H9 (cell line): Measurements from ENCODE around the gene C1QTNF9. TPM values are rescaled to one million over a fixed set of nuclear protein-coding genes. Genes with fewer than 3 reads are reported as not detected.

Source experiments
- DNase-seq: peaks from one replicate; pipeline ENCODE4 v3.0.0-alpha.2; 2017
- H2AFZ ChIP-seq: one replicate; pipeline ENCODE4 v1.6.1; 2013; ENCODE audit warnings: mild to moderate bottlenecking, low read length, control low read depth, moderate library complexity
- H2AK5ac ChIP-seq: 2 replicates; pipeline ENCODE4 v1.6.1; 2013; ENCODE audit warnings: low read length, control low read depth, mixed read lengths; ENCODE audit not compliant: insufficient read length
- H2BK120ac ChIP-seq: one replicate; pipeline ENCODE4 v1.6.1; 2013; ENCODE audit warnings: low read depth, mild to moderate bottlenecking, low read length, control low read depth, inconsistent platforms; ENCODE audit not compliant: poor library complexity, severe bottlenecking
- H2BK12ac ChIP-seq: 2 replicates; pipeline ENCODE4 v1.6.1; 2013; ENCODE audit warnings: low read length, control low read depth, mixed read lengths, low read depth; ENCODE audit not compliant: insufficient read length
- H2BK15ac ChIP-seq: 2 replicates; pipeline ENCODE4 v1.6.1; 2013; ENCODE audit warnings: low read depth, low read length, control low read depth
- H2BK20ac ChIP-seq: one replicate; pipeline ENCODE4 v1.6.1; 2013; ENCODE audit warnings: low read depth, mild to moderate bottlenecking, low read length, control low read depth, inconsistent platforms; ENCODE audit not compliant: poor library complexity, severe bottlenecking
- H2BK5ac ChIP-seq: 2 replicates; pipeline ENCODE4 v1.6.1; 2013; ENCODE audit warnings: low read length, control low read depth, mixed read lengths; ENCODE audit not compliant: insufficient read length
- H3K14ac ChIP-seq: 2 replicates; pipeline ENCODE4 v1.6.1; 2013; ENCODE audit warnings: low read length, control low read depth; ENCODE audit not compliant: insufficient read depth
- H3K18ac ChIP-seq: 2 replicates; pipeline ENCODE4 v1.6.1; 2013; ENCODE audit warnings: low read depth, mild to moderate bottlenecking, mixed read lengths, low read length, control low read depth; ENCODE audit not compliant: insufficient read length
- H3K23ac ChIP-seq: 2 replicates; pipeline ENCODE4 v1.6.1; 2013; ENCODE audit warnings: low read length, control low read depth, mixed read lengths, low read depth; ENCODE audit not compliant: insufficient read length
- H3K23me2 ChIP-seq: 2 replicates; pipeline ENCODE4 v1.6.1; 2013; ENCODE audit warnings: low read depth, mild to moderate bottlenecking, mixed read lengths, low read length, control low read depth; ENCODE audit not compliant: insufficient read length, poor library complexity, severe bottlenecking
- H3K27ac ChIP-seq: 2 replicates; pipeline ENCODE4 v1.5.1; 2013; ENCODE audit warnings: low read length, control low read depth, mixed read lengths, low read depth; ENCODE audit not compliant: insufficient read length
- H3K27me3 ChIP-seq: 2 replicates; pipeline ENCODE4 v1.6.1; 2013; ENCODE audit warnings: low read length, control low read depth, inconsistent platforms; ENCODE audit not compliant: insufficient read depth
- H3K4ac ChIP-seq: 2 replicates; pipeline ENCODE4 v1.6.1; 2013; ENCODE audit warnings: low read depth, mild to moderate bottlenecking, control low read depth, inconsistent platforms, low read length, moderate library complexity
- H3K4me1 ChIP-seq: 2 replicates; pipeline ENCODE4 v1.6.1; 2013; ENCODE audit warnings: low read length, control low read depth, inconsistent platforms; ENCODE audit not compliant: insufficient read depth
- H3K4me2 ChIP-seq: 2 replicates; pipeline ENCODE4 v1.6.1; 2013; ENCODE audit warnings: low read length, control low read depth, mixed read lengths; ENCODE audit not compliant: insufficient read length, insufficient read depth
- H3K56ac ChIP-seq: 2 replicates; pipeline ENCODE4 v1.6.1; 2013; ENCODE audit warnings: low read depth, mild to moderate bottlenecking, mixed read lengths, low read length, control low read depth; ENCODE audit not compliant: insufficient read length
- H3K79me1 ChIP-seq: 2 replicates; pipeline ENCODE4 v1.6.1; 2013; ENCODE audit warnings: low read depth, mild to moderate bottlenecking, moderate library complexity, low read length, control low read depth, inconsistent platforms; ENCODE audit not compliant: insufficient read depth, poor library complexity, severe bottlenecking
- H3K79me2 ChIP-seq: 2 replicates; pipeline ENCODE4 v1.6.1; 2013; ENCODE audit warnings: low read length, control low read depth, inconsistent platforms; ENCODE audit not compliant: insufficient read depth
- H3K9ac ChIP-seq: 2 replicates; pipeline ENCODE4 v1.6.1; 2013; ENCODE audit warnings: low read length, control low read depth, mixed read lengths; ENCODE audit not compliant: insufficient read length; ENCODE audit errors: extremely low read depth
- H3K9me3 ChIP-seq: one replicate; pipeline ENCODE4 v1.6.1; 2013; ENCODE audit warnings: low read depth, low read length, inconsistent platforms; ENCODE audit not compliant: control insufficient read depth
- H3T11ph ChIP-seq: one replicate; pipeline ENCODE4 v1.6.1; 2013; ENCODE audit warnings: mild to moderate bottlenecking, low read length, control low read depth, inconsistent platforms
- H4K20me1 ChIP-seq: one replicate; pipeline ENCODE4 v1.6.1; 2013; ENCODE audit not compliant: control insufficient read depth, insufficient read length, insufficient read depth
- H4K5ac ChIP-seq: 2 replicates; pipeline ENCODE4 v1.6.1; 2013; ENCODE audit warnings: low read depth, mild to moderate bottlenecking, mixed read lengths, low read length, control low read depth; ENCODE audit not compliant: insufficient read length
- H4K8ac ChIP-seq: replicated peaks from 2 replicates; pipeline ENCODE4 v1.6.1; 2013; ENCODE audit warnings: low read length, control low read depth, mixed read lengths, low read depth; ENCODE audit not compliant: insufficient read length
- H4K91ac ChIP-seq: 2 replicates; pipeline ENCODE4 v1.6.1; 2013; ENCODE audit warnings: low read depth, mild to moderate bottlenecking, moderate library complexity, mixed read lengths, low read length, control low read depth; ENCODE audit not compliant: insufficient read length
- H3K27ac Mint-ChIP-seq, 3 experiments: 2 replicates in 2 of 3; 3 replicates in 1 of 3; pipeline ENCODE4 v1.8.0; 2020 to 2021; ENCODE audit warnings: mixed read lengths in 3 of 3, mild to moderate bottlenecking in 1 of 3, moderate library complexity in 1 of 3
- H3K27me3 Mint-ChIP-seq: 2 replicates; pipeline ENCODE4 v1.8.0; 2021; ENCODE audit warnings: low read depth, mild to moderate bottlenecking, moderate library complexity, mixed read lengths
- H3K36me3 Mint-ChIP-seq, 3 experiments: 2 replicates in 2 of 3; 3 replicates in 1 of 3; pipeline ENCODE4 v1.8.0; 2020 to 2021; ENCODE audit warnings: low read depth in 3 of 3, mixed read lengths in 3 of 3; ENCODE audit not compliant: insufficient read depth in 1 of 3
- H3K4me1 Mint-ChIP-seq, 2 experiments: 2 replicates each; pipeline ENCODE4 v1.8.0; 2020; ENCODE audit warnings: mixed read lengths in 2 of 2
- H3K4me3 Mint-ChIP-seq, 2 experiments: 2 replicates in 1 of 2; 3 replicates in 1 of 2; pipeline ENCODE4 v1.8.0; 2020 to 2021; ENCODE audit warnings: mild to moderate bottlenecking in 2 of 2, mixed read lengths in 2 of 2, moderate library complexity in 1 of 2
- H3K9me3 Mint-ChIP-seq, 2 experiments: 2 replicates in 1 of 2; 3 replicates in 1 of 2; pipeline ENCODE4 v1.8.0; 2020; ENCODE audit warnings: mild to moderate bottlenecking in 2 of 2, mixed read lengths in 2 of 2, moderate library complexity in 1 of 2
- CTCF ChIP-seq: fragments of 200-600 bp; sonication (generic); conservative IDR thresholded peaks from 3 replicates; pipeline ENCODE4 v1.8.0; 2021; ENCODE audit warnings: antibody characterized with exemption, mild to moderate bottlenecking
- WGBS: extraction: QIAGEN DNeasy Blood & Tissue Kit; methylation state at CpG from one replicate; pipeline ENCODE4 v1.1.7; 2013; ENCODE audit warnings: missing lambda C conversion rate, low lambda C conversion rate, mixed read lengths; ENCODE audit not compliant: insufficient read length; ENCODE audit errors: extremely low coverage; 5-methylcytosine and 5-hydroxymethylcytosine counted together
- total RNA-seq: library from RNA; stranded (reverse); gene quantifications from 2 replicates; pipeline ENCODE4 v1.2.1, GENCODE V29; 2021

Gene C1QTNF9
- total RNA-seq, 1 experiment from 2014 or later, result not detected

- Mint-ChIP-seq H3K36me3 (no peaks in the 10 kb centered on the region; a peak in 1 of 7 replicates), H3K27ac (no peak overlapping the region), H3K4me1 (no peaks in the 10 kb centered on the region), H3K9me3 (no peaks in the 10 kb centered on the region), H3K27me3 (peaks cover 3% of the 10 kb centered on the region; the same call in 1 of the 2 replicates), H3K4me3 (no peak overlapping the region)
- Histone ChIP-seq H3K27me3 (no peaks in the 10 kb centered on the region), H2BK12ac (no peak overlapping the region), H2AK5ac (no peak overlapping the region), H3K79me2 (no peaks in the 10 kb centered on the region), H4K8ac (no peak overlapping the region), H3K4me2 (no peak overlapping the region), H3T11ph (no peak overlapping the region), H3K9me3 (no peaks in the 10 kb centered on the region), H3K9ac (no peak overlapping the region), H2BK5ac (no peak overlapping the region), H3K18ac (no peak overlapping the region), H4K91ac (no peak overlapping the region), H3K23me2 (no peaks in the 10 kb centered on the region), H3K4ac (no peak overlapping the region), H4K5ac (no peak overlapping the region), H2AFZ (no peak overlapping the region), H3K27ac (no peak overlapping the region), H4K20me1 (peaks cover 3% of the 10 kb centered on the region), H3K14ac (no peak overlapping the region), H2BK15ac (no peak overlapping the region), H3K79me1 (no peaks in the 10 kb centered on the region), H2BK20ac (no peak overlapping the region), H3K4me1 (no peaks in the 10 kb centered on the region), H3K23ac (no peak overlapping the region), H2BK120ac (no peak overlapping the region), H3K56ac (no peak overlapping the region)
- WGBS, result no CpG with 5 or more reads among the region's 1 CpG
- TF ChIP-seq CTCF, result no peak
- no peak for DNase-seq
Measured at GRCh38 chr13:24353736-24354135, 44.4 kb downstream of the C1QTNF9 start.
